ENCODE data around the gene PRKCA. TPM values are rescaled to one million over a fixed set of nuclear protein-coding genes. Genes with fewer than 3 reads are reported as not detected.

The PRKCA gene
- total RNA-seq, 2 donors from 2014 or later = 43.0 to 53.0 TPM

DNA sequence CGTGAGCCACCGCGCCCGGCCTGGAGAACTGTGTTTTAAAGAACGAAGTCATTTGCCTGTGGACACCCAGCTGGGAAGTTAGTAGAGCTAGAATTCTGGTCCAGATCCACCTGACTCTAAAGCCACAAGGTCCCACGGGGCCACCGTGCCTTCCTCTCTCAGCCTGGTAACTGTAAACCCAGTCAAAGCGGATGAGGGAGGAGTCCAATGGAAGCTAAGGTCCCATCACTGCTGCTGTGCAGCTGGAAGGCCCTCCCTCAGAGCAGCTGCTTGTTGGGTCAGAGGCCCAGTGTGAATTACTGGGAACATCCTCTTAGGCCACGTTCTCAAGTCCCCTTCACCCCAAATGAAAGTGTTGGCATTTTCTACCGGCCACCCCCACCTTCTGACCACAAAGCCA lies 483.7 kb downstream of the PRKCA start:
- intact Hi-C loops (cut with DNase I, micrococcal nuclease) = no loop called here
- no peak for ATAC-seq
- no peak for DNase-seq

DNA sequence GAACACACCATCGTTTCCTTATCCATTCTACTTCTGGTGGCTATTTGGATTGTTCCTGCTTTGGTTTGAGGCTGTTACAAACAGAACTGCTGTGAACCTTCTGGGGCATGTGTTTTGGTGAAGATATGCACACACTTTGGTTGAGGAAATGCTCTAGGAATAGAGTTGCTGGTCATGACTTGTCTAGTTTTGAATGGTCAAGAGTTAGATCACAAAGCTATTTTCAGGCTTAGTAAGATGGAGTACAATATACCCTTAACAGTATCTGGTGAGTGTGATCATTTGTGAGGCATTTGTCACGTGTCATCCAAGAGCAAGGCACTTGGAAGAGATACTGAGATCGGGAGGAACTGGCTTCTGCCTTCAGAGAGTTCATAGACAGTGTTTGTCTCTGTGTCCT lies 485.5 kb downstream of the PRKCA start:
- no peak for ATAC-seq
- DNase-seq = no peak
- intact Hi-C loops (cut with DNase I, micrococcal nuclease) = no loop called here

DNA sequence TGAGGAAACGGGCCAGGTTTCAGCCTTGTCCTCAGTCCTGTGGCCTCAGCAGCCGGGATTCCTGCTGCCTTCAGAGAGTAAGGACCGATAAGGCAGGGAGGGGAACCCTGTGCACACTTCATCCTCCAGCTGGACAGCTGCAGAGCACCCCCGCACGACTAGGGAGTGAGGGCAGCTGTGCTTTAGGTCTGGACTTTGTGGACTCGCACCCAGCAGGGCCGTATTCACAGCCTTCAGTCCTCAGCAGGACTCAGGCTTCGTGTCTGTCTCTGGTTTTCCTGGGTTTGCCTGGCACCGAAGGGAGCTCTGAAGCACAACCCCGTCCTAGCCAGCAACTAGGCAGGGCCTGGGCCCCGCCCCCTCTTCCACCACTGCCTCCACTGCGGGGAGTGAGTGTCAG lies 486.7 kb downstream of the PRKCA start:
- no peak for DNase-seq
- intact Hi-C loops (cut with DNase I, micrococcal nuclease) = no loop called here
- no peak for ATAC-seq

DNA sequence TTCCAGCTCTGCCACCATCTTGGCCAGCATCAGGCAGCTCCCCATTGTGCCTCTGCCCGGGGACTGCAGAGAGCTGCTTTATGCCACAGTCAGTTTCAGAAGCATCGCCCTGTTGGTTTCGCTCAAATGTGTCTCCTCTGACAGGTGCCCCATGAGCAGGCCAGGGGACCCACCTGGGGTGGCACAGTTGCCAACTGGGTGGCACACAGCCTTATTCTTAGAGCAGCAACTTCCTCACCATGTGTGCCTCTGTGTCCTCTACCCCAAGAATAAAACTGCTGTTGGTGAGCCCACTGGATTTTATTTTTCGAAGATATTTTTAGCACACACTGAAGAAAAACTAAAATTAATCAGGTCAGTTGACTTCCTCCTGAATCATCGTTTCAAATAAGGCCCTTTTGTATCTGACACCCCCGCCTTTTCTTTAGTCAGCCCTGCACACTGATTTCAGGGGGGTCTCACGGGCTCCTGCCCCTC lies 487.6 kb downstream of the PRKCA start:
- DNase-seq (no peak), ATAC-seq (no peak)
- intact Hi-C loops (cut with DNase I, micrococcal nuclease) = no loop called here

DNA sequence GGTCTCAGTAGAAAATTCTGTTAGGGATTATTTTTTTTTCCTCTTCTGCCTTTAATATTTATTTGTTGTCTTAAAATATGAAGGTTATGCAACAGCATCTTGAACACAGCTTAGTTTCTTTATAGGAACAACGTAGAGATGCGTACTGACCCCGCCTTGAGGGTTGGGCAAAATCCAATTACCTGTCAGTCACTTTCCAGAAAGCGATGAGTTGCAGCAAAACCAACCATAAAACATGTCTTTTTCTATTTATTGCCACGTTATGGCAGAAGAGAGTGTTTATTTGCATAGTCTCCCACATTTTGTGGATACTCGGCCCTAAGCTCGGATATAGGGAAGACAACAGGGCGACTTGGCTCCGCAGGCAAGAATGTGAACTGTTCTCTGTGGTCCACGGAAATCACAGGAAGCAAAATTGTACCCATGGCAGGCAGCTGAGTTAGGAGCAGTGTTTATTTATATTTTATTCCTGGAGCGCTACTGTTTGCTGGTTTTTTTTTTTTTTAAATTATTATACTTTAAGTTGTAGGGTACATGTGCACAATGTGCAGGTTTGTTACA lies 488.2 kb downstream of the PRKCA start:
- DNase-seq (no peak), ATAC-seq (no peak)
- intact Hi-C loops (cut with DNase I, micrococcal nuclease) = no loop called here

DNA sequence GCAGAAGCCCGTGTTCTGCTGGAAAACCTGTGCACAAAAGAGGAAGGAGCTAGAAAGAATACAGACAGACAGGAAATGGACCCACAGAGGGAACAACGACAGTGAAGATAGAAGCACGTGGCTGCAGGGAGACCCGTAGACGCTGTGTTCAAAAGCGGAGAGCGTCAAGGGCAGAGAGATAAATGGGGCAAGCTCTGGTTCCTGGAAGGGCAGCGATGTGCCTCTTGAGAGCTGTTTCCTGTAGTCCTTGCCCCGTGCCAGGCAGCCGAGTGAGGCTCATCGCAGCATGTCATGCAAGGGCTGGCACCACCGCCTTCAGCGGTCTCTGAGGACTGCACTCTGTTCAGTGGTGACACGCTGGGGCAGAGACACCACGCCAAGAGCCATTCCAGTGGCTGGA lies 488.9 kb downstream of the PRKCA start:
- intact Hi-C loops (cut with DNase I, micrococcal nuclease) = no loop called here
- DNase-seq = no peak
- no peak for ATAC-seq

DNA sequence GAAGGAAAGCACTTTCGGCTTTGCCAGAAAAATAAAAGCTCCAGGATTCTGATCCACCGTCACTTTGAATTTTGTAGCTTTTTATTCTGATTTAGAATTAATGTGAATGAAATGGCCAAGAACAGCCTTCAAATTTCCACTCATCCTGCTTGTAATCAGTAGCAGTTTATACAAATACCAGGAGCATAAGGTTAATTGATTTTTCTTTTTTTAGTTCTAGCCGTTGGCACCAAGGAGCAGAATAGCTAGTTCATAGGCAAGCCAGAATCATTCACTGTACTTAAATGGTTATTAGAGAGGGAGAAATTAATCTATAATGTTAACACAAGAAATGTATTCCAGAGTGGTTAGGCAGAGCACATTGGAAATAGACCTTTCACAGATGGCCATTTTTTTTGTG lies 491.4 kb downstream of the PRKCA start:
- intact Hi-C loops (cut with DNase I, micrococcal nuclease) = no loop called here
- ATAC-seq = no peak

DNA sequence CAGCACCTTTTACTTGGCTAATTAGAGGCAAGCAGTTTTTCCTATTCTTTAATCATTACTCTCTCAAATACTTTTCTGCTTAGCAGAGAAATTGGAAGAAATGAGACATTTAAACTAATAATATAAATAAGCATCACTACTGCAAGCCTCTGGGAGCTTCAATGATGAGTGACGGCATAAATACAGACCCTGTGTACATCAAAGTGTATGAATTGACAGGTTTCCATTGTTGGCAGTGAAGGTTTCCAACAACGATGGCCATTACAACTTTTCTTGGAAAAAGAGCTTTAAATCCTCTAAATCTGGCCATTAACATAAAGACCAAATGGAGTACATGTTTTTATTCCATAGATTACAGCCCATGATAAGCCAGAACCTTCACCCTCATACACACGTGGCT lies 493.1 kb downstream of the PRKCA start:
- ATAC-seq (no peak), DNase-seq (no peak)
- intact Hi-C loops (cut with DNase I, micrococcal nuclease) = no loop called here

More for the DNA sequence above, 491.4 kb downstream of the PRKCA start:
- DNase-seq = no peak

DNA sequence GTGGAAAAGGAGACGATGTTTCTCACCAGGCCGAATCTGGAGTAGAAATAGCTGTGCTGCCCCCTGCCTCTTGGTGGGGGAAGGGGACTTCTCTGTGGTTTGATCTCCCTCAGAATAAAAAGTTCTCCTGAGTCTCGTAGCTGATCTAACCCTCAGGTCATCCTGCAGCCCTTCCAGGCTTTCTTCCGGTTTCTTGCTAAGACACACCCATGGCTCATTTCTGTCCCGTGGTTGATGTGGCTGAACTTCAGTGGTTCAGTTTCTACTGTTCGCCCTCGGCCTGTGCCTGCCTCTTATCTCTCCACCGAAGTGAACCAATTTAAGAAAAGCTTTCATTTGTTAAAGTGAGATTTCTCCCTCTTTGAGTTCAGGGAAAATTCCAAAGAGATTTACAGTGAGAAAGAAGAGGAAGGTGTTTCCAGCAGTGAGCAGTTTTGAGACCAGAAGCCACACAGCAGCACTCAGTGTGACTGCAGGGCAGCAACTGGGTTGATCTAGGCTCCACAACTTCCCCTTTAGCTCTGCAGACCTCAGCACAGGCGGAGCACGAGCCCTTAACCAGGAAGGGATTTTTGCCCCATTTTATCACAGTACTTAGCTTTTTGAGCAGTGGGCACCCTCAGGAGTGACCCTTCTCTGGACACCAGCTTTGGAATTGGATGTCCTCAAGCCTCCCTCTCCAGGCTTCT lies 497.6 kb downstream of the PRKCA start:
- no peak for DNase-seq
- intact Hi-C loops (cut with DNase I, micrococcal nuclease) = no loop called here
- no peak for ATAC-seq

DNA sequence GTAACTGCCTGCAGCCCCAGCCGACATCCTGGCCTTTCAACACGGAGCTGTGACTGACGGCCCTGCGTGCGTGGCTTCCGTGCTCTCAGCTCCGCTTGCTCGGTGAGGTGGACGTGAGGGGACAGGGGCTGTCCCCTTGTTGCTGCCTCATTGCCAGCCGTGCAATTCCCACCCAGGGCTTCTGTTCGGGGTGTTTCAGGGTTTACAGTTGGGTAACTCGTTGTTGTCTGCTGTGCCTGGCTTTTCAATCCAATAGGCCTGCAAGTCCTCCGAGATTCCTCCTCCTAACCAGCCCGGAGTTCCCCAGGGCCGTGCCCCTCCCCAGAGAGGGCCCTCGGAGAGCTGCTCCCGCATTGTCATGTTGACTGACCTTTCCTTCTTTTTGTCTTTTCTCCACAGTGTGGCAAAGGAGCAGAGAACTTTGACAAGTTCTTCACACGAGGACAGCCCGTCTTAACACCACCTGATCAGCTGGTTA lies 501.1 kb downstream of the PRKCA start:
- intact Hi-C loops (cut with DNase I, micrococcal nuclease) = no loop called here
- DNase-seq (no peak), ATAC-seq (no peak)

DNA sequence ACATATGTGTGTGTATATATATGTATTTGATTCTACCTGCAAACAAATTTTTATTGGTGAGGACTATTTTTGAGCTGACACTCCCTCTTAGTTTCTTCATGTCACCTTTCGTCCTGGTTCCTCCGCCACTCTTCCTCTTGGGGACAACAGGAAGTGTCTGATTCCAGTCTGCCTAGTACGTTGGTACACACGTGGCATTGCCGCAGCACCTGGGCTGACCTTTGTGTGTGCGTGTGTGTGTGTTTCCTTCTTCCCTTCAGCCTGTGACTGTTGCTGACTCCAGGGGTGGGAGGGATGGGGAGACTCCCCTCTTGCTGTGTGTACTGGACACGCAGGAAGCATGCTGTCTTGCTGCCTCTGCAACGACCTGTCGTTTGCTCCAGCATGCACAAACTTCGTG lies 503.2 kb downstream of the PRKCA start:
- DNase-seq (peak in 1 of 2 donors; percentile 36), ATAC-seq (peak; percentile 77)
- intact Hi-C loops (cut with DNase I, micrococcal nuclease) = no loop called here

DNA sequence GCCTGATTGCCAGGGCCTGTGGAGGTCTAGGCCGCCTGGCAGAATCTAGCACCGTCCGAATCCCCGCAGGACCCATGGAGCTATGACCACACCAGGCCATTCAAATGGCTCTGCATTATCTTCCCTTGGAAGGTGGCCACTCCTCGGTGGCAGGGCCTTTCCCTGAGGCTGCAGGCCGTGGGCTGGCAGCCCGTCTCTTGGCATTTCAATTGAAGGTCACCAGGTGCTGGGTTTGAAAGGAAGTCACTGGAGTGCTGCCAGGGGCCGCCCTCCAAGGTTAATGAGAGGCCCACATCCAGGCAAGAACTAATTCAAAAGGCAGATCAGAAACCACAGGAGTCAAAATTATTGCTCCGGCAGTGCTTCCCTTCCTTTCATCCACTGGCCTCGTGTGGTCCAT lies 504.8 kb downstream of the PRKCA start:
- DNase-seq = no peak
- intact Hi-C loops (cut with DNase I, micrococcal nuclease) = no loop called here
- no peak for ATAC-seq

DNA sequence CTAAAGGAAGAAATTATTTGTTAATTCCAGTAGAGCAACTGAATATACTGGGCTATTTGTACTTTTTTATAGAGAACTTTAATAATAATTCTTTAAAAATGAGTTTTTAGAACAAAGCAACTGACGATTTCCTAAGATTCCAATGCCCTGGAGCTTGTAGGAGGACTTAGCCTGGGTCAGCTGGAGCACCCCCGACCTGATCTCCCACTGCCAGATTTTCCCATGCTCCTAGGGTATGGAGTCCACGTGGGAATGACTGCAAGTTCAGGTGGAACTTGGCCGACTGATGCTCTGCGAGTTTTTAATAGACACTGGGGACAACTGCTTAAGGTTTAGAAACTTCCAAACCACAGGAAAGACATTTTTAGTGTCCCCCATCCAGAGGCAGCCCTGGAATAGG lies 507.0 kb downstream of the PRKCA start:
- intact Hi-C loops (cut with DNase I, micrococcal nuclease) = no loop called here
- DNase-seq = no peak
- no peak for ATAC-seq

DNA sequence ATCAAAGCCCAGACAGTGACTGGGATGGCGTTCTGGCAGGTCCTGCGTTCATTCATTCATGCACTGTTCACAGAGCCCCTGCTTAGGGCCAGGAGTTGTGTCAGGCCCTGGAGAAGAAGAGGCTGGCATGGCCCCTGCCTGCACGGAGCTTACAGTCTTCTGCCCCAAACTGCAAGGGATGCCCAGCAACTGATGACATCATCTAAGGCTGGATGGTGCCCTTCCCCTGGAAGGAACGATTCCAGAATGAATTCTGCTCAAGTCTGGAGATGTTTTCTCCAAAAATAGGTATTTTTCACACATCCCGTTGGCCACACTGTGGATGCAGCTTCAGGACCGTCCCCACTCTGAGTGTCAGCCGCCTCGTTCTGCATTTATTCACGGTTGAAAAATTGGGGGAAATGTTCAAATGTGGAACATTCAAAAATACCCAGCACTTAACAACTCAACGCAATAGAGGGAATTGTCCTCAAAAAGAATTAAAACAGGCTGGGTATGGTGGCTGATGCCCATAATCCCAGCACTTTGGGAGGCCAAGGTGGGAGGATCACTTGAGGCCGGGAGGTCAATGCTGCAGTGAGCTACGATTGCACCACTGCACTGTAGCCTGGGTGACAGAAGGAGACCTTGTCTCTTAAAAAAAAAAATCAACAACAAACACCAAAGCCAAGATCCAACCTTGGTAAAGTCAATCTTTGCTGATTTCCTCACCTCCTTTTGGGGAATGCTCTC lies 508.7 kb downstream of the PRKCA start:
- ATAC-seq (no peak), DNase-seq (no peak)
- intact Hi-C loops (cut with DNase I, micrococcal nuclease) = no loop called here

DNA sequence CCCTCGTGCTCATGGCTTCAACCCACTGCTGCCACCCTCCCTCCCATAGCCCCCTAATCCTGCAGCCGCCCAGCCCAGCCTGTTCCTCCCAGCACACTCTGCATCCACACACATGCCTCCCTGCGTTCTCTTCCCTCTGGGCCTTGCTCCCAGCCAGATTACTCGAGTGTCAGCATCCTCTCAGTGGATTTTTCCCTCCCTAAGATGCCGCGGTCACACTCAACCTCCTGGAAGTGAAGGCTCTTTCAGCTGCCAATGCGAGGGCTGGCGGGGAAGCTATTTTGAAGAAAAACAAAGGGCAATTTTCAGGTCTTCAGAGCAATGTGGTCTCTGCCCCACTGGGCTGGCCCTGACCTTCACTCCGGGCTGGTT lies 509.3 kb downstream of the PRKCA start:
- intact Hi-C loops (cut with DNase I, micrococcal nuclease) = no loop called here
- no peak for ATAC-seq
- DNase-seq = no peak

DNA sequence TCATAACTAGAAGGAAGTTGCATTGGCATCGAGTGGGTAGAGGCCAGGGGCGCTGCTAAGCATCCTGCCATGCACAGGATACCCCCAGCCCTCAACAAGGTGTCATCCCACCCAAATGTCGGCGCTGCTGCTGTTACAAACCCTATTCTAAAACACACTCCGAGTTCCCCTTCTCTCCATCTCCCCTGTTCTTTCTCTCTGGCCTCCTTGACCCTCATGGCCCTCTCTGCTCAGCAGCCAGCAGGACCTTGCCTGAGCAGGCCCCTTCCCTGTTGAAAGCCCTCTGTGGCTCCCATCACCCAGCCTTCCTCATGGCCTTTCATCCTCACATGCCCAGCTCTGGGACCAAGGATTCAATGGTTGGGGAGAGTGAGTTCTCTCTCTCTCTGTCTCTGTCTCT lies 510.2 kb downstream of the PRKCA start:
- DNase-seq (no peak), ATAC-seq (no peak)
- intact Hi-C loops (cut with DNase I, micrococcal nuclease) = no loop called here

DNA sequence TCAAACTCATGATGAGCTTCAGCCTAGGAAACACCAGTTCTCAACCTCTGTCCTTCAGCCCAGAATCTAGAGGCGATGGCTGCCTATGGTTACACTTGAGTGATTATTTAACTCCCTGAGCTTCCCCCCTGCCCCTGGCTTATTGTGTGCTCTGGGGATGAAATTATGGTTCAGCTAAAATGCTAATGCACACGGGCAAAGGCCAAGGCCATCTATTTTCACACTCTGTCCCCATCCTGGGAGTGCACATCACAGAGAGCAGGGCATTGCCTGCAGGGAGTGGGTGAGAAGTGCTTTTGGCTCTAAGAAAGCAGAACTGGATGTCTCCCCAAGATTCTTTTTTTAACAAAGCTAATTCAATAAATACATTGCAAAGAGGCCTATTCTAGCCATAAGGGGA lies 510.9 kb downstream of the PRKCA start:
- DNase-seq = no peak
- intact Hi-C loops (cut with DNase I, micrococcal nuclease) = no loop called here
- ATAC-seq = no peak

DNA sequence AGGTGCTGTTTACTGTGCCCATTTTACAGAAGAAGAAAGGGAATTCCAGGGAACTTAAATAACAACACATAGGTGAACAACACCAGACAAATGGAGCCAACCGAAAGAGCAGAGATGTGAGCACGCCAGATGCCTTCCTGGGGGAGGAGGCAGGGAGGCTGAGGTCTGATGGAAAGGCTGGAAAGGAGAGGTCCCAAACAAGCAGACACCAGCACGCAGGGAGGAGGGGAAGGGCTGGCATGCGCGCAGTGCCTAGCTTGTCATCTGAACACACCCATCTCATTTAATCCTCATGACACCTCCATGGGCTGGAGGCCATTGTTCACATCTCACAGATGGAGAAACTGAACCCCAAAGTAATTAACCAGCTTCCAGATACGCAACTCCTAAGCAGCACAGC lies 511.6 kb downstream of the PRKCA start:
- no peak for ATAC-seq
- DNase-seq = no peak
- intact Hi-C loops (cut with DNase I, micrococcal nuclease) = no loop called here

DNA sequence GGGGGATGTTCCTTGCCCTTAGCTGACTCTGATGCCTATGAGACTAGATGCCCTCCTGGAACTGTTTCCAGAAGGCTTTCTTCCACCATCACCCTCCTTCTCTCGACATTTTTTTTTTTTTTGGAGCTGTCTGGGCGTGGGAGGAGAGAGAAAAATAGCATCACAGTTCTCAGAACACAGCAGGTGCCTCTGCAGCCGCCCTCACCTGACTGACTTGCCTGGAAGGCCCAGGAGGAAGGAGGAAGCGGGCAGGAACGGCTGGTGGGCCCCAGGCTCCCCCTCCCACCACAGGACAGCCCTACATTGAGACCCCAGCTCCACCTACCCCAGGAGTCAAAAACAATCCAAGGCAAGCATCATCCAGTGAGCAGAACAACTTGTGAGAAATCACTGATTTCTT lies 512.2 kb downstream of the PRKCA start:
- DNase-seq (no peak), ATAC-seq (no peak)
- intact Hi-C loops (cut with DNase I, micrococcal nuclease) = no loop called here

DNA sequence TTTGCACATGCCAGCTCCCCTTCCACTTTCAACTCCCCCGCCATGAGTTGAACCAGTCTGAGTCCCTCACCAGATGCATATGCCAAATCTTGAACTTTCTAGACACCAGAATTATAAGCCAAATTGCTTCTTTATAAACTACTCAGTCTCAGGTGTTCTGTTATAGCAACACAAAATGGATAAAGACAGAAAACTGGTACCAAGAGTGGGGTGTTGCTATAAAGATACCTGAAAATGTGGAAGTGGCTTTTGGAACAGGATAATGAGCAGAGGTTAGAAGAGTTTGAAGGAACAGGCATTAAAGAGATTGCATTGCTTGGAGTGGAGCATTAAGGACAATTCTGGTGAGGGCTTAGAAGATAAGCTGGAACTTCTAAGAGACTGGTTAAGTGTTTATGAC lies 515.3 kb downstream of the PRKCA start:
- intact Hi-C loops (cut with DNase I, micrococcal nuclease) = no loop called here
- ATAC-seq (no peak), DNase-seq (no peak)

Measured in left colon (tissue), 2 donors.